Measurements from ENCODE around the gene CDKAL1.
"Not testable (repeated sequence)": the region's sequence is repeated elsewhere in the genome, so short reads cannot be mapped to it uniquely, and the experiment has no call there.

Gene CDKAL1

DNA sequence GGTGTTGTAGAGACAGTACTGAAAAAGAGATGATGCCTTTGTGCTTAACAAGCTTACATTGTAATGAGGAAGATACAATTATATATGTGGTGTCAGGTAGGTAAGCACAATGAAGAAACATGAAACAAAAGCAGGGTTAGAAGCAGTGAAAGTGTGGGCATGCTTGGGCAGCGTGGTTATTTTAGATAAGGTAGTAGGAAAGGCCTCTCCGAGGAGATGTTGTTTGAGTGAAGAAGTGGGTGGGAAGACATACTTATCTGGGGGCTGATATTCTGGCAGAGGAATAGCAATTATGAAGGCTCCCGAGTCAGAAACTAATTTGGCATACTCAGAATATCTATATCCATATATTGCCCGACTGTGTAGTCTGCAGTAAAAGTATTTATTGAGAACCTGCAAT is 4.7 kb downstream of the CDKAL1 start:
- H3K4me3 ChIP-seq (ENCODE audit: low read depth, low read length), result no peak overlapping the region

DNA sequence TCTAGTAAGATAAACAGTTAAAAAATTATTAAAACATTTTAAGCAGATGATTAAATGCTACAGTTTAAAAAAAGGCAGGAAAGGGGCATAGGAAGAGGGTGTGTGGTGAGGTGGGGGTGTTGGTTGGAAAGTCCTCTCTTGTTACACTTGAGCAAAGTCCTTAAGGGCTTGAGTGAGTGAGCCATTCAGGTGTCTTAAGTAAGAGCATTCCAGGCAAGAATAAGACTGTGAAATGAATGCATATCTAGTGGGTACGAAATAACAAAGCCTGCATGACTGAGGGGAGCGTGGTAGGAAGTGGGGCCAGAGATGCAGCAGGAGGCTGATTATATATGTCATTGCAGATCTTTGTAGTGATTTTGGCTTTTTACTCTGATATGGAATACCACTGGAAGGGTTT is 5.1 kb downstream of the CDKAL1 start:
- H3K4me3 ChIP-seq (ENCODE audit: low read depth, low read length), result no peak overlapping the region
- TF ChIP-seq, protein P1, sequence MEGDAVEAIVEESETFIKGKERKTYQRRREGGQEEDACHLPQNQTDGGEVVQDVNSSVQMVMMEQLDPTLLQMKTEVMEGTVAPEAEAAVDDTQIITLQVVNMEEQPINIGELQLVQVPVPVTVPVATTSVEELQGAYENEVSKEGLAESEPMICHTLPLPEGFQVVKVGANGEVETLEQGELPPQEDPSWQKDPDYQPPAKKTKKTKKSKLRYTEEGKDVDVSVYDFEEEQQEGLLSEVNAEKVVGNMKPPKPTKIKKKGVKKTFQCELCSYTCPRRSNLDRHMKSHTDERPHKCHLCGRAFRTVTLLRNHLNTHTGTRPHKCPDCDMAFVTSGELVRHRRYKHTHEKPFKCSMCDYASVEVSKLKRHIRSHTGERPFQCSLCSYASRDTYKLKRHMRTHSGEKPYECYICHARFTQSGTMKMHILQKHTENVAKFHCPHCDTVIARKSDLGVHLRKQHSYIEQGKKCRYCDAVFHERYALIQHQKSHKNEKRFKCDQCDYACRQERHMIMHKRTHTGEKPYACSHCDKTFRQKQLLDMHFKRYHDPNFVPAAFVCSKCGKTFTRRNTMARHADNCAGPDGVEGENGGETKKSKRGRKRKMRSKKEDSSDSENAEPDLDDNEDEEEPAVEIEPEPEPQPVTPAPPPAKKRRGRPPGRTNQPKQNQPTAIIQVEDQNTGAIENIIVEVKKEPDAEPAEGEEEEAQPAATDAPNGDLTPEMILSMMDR (IDR thresholded peaks at IDR 0.05; ENCODE audit: borderline replicate concordance, insufficient read depth, low read depth, low read length), result no peak

More for the DNA sequence above, 4.7 kb downstream of the CDKAL1 start:
- TF ChIP-seq, protein P1 (IDR thresholded peaks at IDR 0.05; ENCODE audit: borderline replicate concordance, insufficient read depth, low read depth, low read length), result no peak

- TF ChIP-seq, protein P1 (IDR thresholded peaks at IDR 0.05; ENCODE audit: borderline replicate concordance, insufficient read depth, low read depth, low read length), result no peak
- no peak overlapping the region for H3K4me3 ChIP-seq (ENCODE audit: low read depth, low read length)
Observed at GRCh38 chr6:20540683-20541082, 6.4 kb downstream of the CDKAL1 start.

- TF ChIP-seq, protein P1 (IDR thresholded peaks at IDR 0.05; ENCODE audit: borderline replicate concordance, insufficient read depth, low read depth, low read length), result no peak
- no peak overlapping the region for H3K4me3 ChIP-seq (ENCODE audit: low read depth, low read length)
Observed at GRCh38 chr6:20541382-20541781, 7.1 kb downstream of the CDKAL1 start.

DNA sequence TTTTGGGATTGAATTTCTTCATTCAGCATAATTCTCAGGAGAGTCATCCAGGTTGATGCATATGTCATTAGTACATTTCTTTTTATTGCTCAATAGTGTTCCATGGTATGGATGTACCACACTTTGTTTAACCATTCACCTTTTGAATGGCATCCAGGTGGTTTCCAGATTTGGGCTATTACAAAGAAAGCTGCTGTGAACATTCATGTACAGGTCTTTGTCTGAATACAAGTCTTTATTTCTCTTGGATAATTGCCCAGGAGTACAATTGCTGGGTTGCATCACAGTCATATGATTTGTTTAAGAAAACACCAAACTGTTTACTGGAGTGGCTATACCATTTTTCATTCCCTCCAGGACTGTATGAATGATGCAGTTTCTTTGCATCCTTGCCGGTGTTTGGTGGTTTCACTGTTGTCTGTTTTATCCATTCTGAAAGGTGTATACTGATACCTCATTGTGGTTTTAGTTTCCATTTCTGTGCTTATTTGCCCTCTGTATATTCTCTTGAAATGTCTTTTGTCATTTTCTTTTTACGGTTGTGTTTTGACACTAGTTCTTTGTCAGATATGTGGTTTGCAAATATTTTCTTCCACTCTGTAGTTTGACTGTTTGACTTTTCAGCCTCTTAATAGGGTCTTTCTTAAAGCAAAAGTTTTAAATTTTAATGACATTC is 8.8 kb downstream of the CDKAL1 start:
- TF ChIP-seq, protein P1 (IDR thresholded peaks at IDR 0.05; ENCODE audit: borderline replicate concordance, insufficient read depth, low read depth, low read length), result no peak
- H3K4me3 ChIP-seq (ENCODE audit: low read depth, low read length), result no peak overlapping the region

DNA sequence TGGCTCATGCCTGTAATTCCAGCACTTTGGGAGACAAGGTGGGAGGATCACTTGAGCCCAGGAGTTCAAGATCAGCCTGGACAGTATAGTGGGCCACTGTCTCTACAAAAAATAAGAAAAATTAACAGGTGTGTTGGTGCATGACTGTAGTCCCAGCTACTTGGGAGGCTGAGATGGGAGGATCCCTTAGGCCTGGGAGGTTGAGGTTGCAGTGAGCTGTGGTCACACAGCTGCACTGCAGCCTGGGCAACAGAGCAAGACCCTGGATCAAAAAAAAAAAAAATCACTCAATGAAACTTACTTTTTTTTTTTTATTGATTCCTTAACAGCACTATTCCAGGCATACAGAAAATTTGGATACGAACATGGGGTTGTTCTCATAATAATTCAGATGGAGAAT is 14.0 kb downstream of the CDKAL1 start:
- TF ChIP-seq, protein P1 (IDR thresholded peaks at IDR 0.05; ENCODE audit: borderline replicate concordance, insufficient read depth, low read depth, low read length), result no peak
- H3K4me3 ChIP-seq (ENCODE audit: low read depth, low read length), result no peak overlapping the region

DNA sequence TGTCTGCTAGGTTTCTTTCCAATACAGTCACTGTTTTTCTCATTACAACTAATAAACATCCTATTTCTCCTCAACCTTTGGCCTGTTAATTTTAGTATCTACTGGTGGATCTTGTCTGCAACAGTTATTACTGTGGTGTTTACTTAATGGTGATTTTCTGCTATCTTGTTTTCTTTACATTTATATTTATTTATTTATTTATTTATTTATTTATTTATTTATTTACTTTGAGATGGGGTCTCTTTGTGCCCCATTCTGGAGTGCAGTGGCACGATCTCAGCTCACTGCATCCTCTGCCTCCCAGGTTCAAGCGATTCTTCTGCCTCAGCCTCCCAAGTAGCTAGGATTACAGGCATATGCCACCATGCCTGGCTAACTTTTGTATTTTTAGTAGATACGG is 15.1 kb downstream of the CDKAL1 start:
- not testable (repeated sequence) for H3K4me3 ChIP-seq (ENCODE audit: low read depth, low read length)
